H9 (cell line): Measurements from ENCODE around the gene ODF2. TPM values are rescaled to one million over a fixed set of nuclear protein-coding genes. Genes with fewer than 3 reads are reported as not detected.
A peak's percentile ranks its signal among the peaks of the same experiment; 100 is the strongest.

Experiments used
- DNase-seq: peaks from one replicate; pipeline ENCODE4 v3.0.0-alpha.2; 2017
- H2AFZ ChIP-seq: one replicate; pipeline ENCODE4 v1.6.1; 2013; ENCODE audit warnings: mild to moderate bottlenecking, low read length, control low read depth, moderate library complexity
- H2AK5ac ChIP-seq: 2 replicates; pipeline ENCODE4 v1.6.1; 2013; ENCODE audit warnings: low read length, control low read depth, mixed read lengths; ENCODE audit not compliant: insufficient read length
- H2BK120ac ChIP-seq: one replicate; pipeline ENCODE4 v1.6.1; 2013; ENCODE audit warnings: low read depth, mild to moderate bottlenecking, low read length, control low read depth, inconsistent platforms; ENCODE audit not compliant: poor library complexity, severe bottlenecking
- H2BK12ac ChIP-seq: 2 replicates; pipeline ENCODE4 v1.6.1; 2013; ENCODE audit warnings: low read length, control low read depth, mixed read lengths, low read depth; ENCODE audit not compliant: insufficient read length
- H2BK15ac ChIP-seq: 2 replicates; pipeline ENCODE4 v1.6.1; 2013; ENCODE audit warnings: low read depth, low read length, control low read depth
- H2BK20ac ChIP-seq: one replicate; pipeline ENCODE4 v1.6.1; 2013; ENCODE audit warnings: low read depth, mild to moderate bottlenecking, low read length, control low read depth, inconsistent platforms; ENCODE audit not compliant: poor library complexity, severe bottlenecking
- H2BK5ac ChIP-seq: 2 replicates; pipeline ENCODE4 v1.6.1; 2013; ENCODE audit warnings: low read length, control low read depth, mixed read lengths; ENCODE audit not compliant: insufficient read length
- H3K14ac ChIP-seq: 2 replicates; pipeline ENCODE4 v1.6.1; 2013; ENCODE audit warnings: low read length, control low read depth; ENCODE audit not compliant: insufficient read depth
- H3K18ac ChIP-seq: 2 replicates; pipeline ENCODE4 v1.6.1; 2013; ENCODE audit warnings: low read depth, mild to moderate bottlenecking, mixed read lengths, low read length, control low read depth; ENCODE audit not compliant: insufficient read length
- H3K23ac ChIP-seq: 2 replicates; pipeline ENCODE4 v1.6.1; 2013; ENCODE audit warnings: low read length, control low read depth, mixed read lengths, low read depth; ENCODE audit not compliant: insufficient read length
- H3K23me2 ChIP-seq: 2 replicates; pipeline ENCODE4 v1.6.1; 2013; ENCODE audit warnings: low read depth, mild to moderate bottlenecking, mixed read lengths, low read length, control low read depth; ENCODE audit not compliant: insufficient read length, poor library complexity, severe bottlenecking
- H3K27ac ChIP-seq: 2 replicates; pipeline ENCODE4 v1.5.1; 2013; ENCODE audit warnings: low read length, control low read depth, mixed read lengths, low read depth; ENCODE audit not compliant: insufficient read length
- H3K27me3 ChIP-seq: 2 replicates; pipeline ENCODE4 v1.6.1; 2013; ENCODE audit warnings: low read length, control low read depth, inconsistent platforms; ENCODE audit not compliant: insufficient read depth
- H3K4ac ChIP-seq: 2 replicates; pipeline ENCODE4 v1.6.1; 2013; ENCODE audit warnings: low read depth, mild to moderate bottlenecking, control low read depth, inconsistent platforms, low read length, moderate library complexity
- H3K4me1 ChIP-seq: 2 replicates; pipeline ENCODE4 v1.6.1; 2013; ENCODE audit warnings: low read length, control low read depth, inconsistent platforms; ENCODE audit not compliant: insufficient read depth
- H3K4me2 ChIP-seq: 2 replicates; pipeline ENCODE4 v1.6.1; 2013; ENCODE audit warnings: low read length, control low read depth, mixed read lengths; ENCODE audit not compliant: insufficient read length, insufficient read depth
- H3K56ac ChIP-seq: 2 replicates; pipeline ENCODE4 v1.6.1; 2013; ENCODE audit warnings: low read depth, mild to moderate bottlenecking, mixed read lengths, low read length, control low read depth; ENCODE audit not compliant: insufficient read length
- H3K79me1 ChIP-seq: 2 replicates; pipeline ENCODE4 v1.6.1; 2013; ENCODE audit warnings: low read depth, mild to moderate bottlenecking, moderate library complexity, low read length, control low read depth, inconsistent platforms; ENCODE audit not compliant: insufficient read depth, poor library complexity, severe bottlenecking
- H3K79me2 ChIP-seq: 2 replicates; pipeline ENCODE4 v1.6.1; 2013; ENCODE audit warnings: low read length, control low read depth, inconsistent platforms; ENCODE audit not compliant: insufficient read depth
- H3K9ac ChIP-seq: 2 replicates; pipeline ENCODE4 v1.6.1; 2013; ENCODE audit warnings: low read length, control low read depth, mixed read lengths; ENCODE audit not compliant: insufficient read length; ENCODE audit errors: extremely low read depth
- H3K9me3 ChIP-seq: one replicate; pipeline ENCODE4 v1.6.1; 2013; ENCODE audit warnings: low read depth, low read length, inconsistent platforms; ENCODE audit not compliant: control insufficient read depth
- H3T11ph ChIP-seq: one replicate; pipeline ENCODE4 v1.6.1; 2013; ENCODE audit warnings: mild to moderate bottlenecking, low read length, control low read depth, inconsistent platforms
- H4K20me1 ChIP-seq: one replicate; pipeline ENCODE4 v1.6.1; 2013; ENCODE audit not compliant: control insufficient read depth, insufficient read length, insufficient read depth
- H4K5ac ChIP-seq: 2 replicates; pipeline ENCODE4 v1.6.1; 2013; ENCODE audit warnings: low read depth, mild to moderate bottlenecking, mixed read lengths, low read length, control low read depth; ENCODE audit not compliant: insufficient read length
- H4K8ac ChIP-seq: replicated peaks from 2 replicates; pipeline ENCODE4 v1.6.1; 2013; ENCODE audit warnings: low read length, control low read depth, mixed read lengths, low read depth; ENCODE audit not compliant: insufficient read length
- H4K91ac ChIP-seq: 2 replicates; pipeline ENCODE4 v1.6.1; 2013; ENCODE audit warnings: low read depth, mild to moderate bottlenecking, moderate library complexity, mixed read lengths, low read length, control low read depth; ENCODE audit not compliant: insufficient read length
- H3K27ac Mint-ChIP-seq, 3 experiments: 2 replicates in 2 of 3; 3 replicates in 1 of 3; pipeline ENCODE4 v1.8.0; 2020 to 2021; ENCODE audit warnings: mixed read lengths in 3 of 3, mild to moderate bottlenecking in 1 of 3, moderate library complexity in 1 of 3
- H3K27me3 Mint-ChIP-seq: 2 replicates; pipeline ENCODE4 v1.8.0; 2021; ENCODE audit warnings: low read depth, mild to moderate bottlenecking, moderate library complexity, mixed read lengths
- H3K36me3 Mint-ChIP-seq, 3 experiments: 2 replicates in 2 of 3; 3 replicates in 1 of 3; pipeline ENCODE4 v1.8.0; 2020 to 2021; ENCODE audit warnings: low read depth in 3 of 3, mixed read lengths in 3 of 3; ENCODE audit not compliant: insufficient read depth in 1 of 3
- H3K4me1 Mint-ChIP-seq, 2 experiments: 2 replicates each; pipeline ENCODE4 v1.8.0; 2020; ENCODE audit warnings: mixed read lengths in 2 of 2
- H3K4me3 Mint-ChIP-seq, 2 experiments: 2 replicates in 1 of 2; 3 replicates in 1 of 2; pipeline ENCODE4 v1.8.0; 2020 to 2021; ENCODE audit warnings: mild to moderate bottlenecking in 2 of 2, mixed read lengths in 2 of 2, moderate library complexity in 1 of 2
- H3K9me3 Mint-ChIP-seq, 2 experiments: 2 replicates in 1 of 2; 3 replicates in 1 of 2; pipeline ENCODE4 v1.8.0; 2020; ENCODE audit warnings: mild to moderate bottlenecking in 2 of 2, mixed read lengths in 2 of 2, moderate library complexity in 1 of 2
- CTCF ChIP-seq: fragments of 200-600 bp; sonication (generic); conservative IDR thresholded peaks from 3 replicates; pipeline ENCODE4 v1.8.0; 2021; ENCODE audit warnings: antibody characterized with exemption, mild to moderate bottlenecking
- WGBS: extraction: QIAGEN DNeasy Blood & Tissue Kit; methylation state at CpG from one replicate; pipeline ENCODE4 v1.1.7; 2013; ENCODE audit warnings: missing lambda C conversion rate, low lambda C conversion rate, mixed read lengths; ENCODE audit not compliant: insufficient read length; ENCODE audit errors: extremely low coverage; 5-methylcytosine and 5-hydroxymethylcytosine counted together
- total RNA-seq: library from RNA; stranded (reverse); gene quantifications from 2 replicates; pipeline ENCODE4 v1.2.1, GENCODE V29; 2021

The ODF2 gene
- total RNA-seq, 1 experiment from 2014 or later: 16.7 TPM

- Histone ChIP-seq H3K4me1 (no peaks in the 10 kb centered on the region), H3K23ac (no peak within 1 kb of the TSS), H3K4me2 (peak within 1 kb of the TSS; percentile 77), H2BK120ac (no peak within 1 kb of the TSS), H3K14ac (no peak within 1 kb of the TSS), H4K20me1 (no peaks in the 10 kb centered on the region), H2BK15ac (no peak within 1 kb of the TSS), H4K8ac (no peak within 1 kb of the TSS), H3K27ac (no peak within 1 kb of the TSS), H2AFZ (peak within 1 kb of the TSS; percentile 56), H2BK20ac (no peak within 1 kb of the TSS), H3T11ph (no peak within 1 kb of the TSS), H3K4ac (no peak within 1 kb of the TSS), H4K5ac (no peak within 1 kb of the TSS), H3K27me3 (no peaks in the 10 kb centered on the region), H3K56ac (no peak within 1 kb of the TSS), H2AK5ac (no peak within 1 kb of the TSS), H3K9ac (peak within 1 kb of the TSS; percentile 68), H2BK5ac (no peak within 1 kb of the TSS), H3K79me1 (no peaks in the 10 kb centered on the region), H3K9me3 (no peaks in the 10 kb centered on the region), H3K23me2 (peaks cover 14% of the 10 kb centered on the region), H3K79me2 (no peaks in the 10 kb centered on the region), H4K91ac (no peak within 1 kb of the TSS), H3K18ac (peak within 1 kb of the TSS; percentile 23), H2BK12ac (no peak within 1 kb of the TSS)
- no CpG with 5 or more reads among the region's 64 CpGs for WGBS
- H3K36me3 Mint-ChIP-seq: peaks cover 1 to 17% (median 5%) of the 10 kb centered on the region in 3 experiments; a peak in 4 of 7 replicates
- H3K4me1 Mint-ChIP-seq: peaks cover 4 to 8% of the 10 kb centered on the region in 2 experiments
- H3K27ac Mint-ChIP-seq: peak within 1 kb of the TSS; percentile 92 to 98 (median 96)
- no peaks in the 10 kb centered on the region for H3K9me3 Mint-ChIP-seq
- peak; percentile 95 for DNase-seq
- peak within 1 kb of the TSS; percentile 99 to 100 for H3K4me3 Mint-ChIP-seq
- TF ChIP-seq CTCF: no peak
- H3K27me3 Mint-ChIP-seq: no peaks in the 10 kb centered on the region
These were observed 48.9 kb downstream of the ODF2 start, which contains the start of gene GLE1 for GRCh38 chr9:128504485-128505413. Gene GLE1 (plus strand): TSS chr9:128504719. CDS start chr9:128504806, 87 bp downstream.
